ENCODE results near the gene CDCP2. TPM values are rescaled to one million over a fixed set of nuclear protein-coding genes. Genes with fewer than 3 reads are reported as not detected.

The CDCP2 gene
- total and polyA plus RNA-seq, 7 donors: not detected

GRCh38 chr1:54114955-54115354 is 37.8 kb downstream of the CDCP2 start:
- intact Hi-C loops (cut with DNase I): loop anchor here in 1 of 2 donors (10.0 kb wide), 1 partner anchor 90 kb away; the partner anchor contains the start of genes CYB5RL and MRPL37
- Histone ChIP-seq H3K4me3 (no peak overlapping the region), H3K9me3 (no peaks in the 10 kb centered on the region), H3K27ac (no peak overlapping the region), H3K27me3 (ENCODE audit: insufficient read depth in 3 of 3, low read length in 2 of 3) (no peaks in the 10 kb centered on the region), H3K4me1 (peaks cover 13% of the 10 kb centered on the region), H3K36me3 (ENCODE audit: insufficient read depth in 1 of 2, low read depth in 1 of 2) (no peaks in the 10 kb centered on the region)
- peak in 3 of 4 donors; percentile 76 to 86 (median 81) for ATAC-seq
- 27 to 36% (median 32%) methylated on average over 6 of the region's 6 CpGs for WGBS, 3 donors
- no peak for DNase-seq
- TF ChIP-seq CTCF (IDR thresholded peaks at IDR 0.05): no peak

GRCh38 chr1:54114001-54114400 is 38.8 kb downstream of the CDCP2 start:
- WGBS, 3 donors: 81 to 91% (median 83%) methylated on average over 4 of the region's 4 CpGs

GRCh38 chr1:54112705-54113368 is 40.0 kb downstream of the CDCP2 start:
- Histone ChIP-seq H3K36me3 (ENCODE audit: insufficient read depth in 1 of 2, low read depth in 1 of 2) (no peaks in the 10 kb centered on the region), H3K4me1 (peaks cover 13% of the 10 kb centered on the region), H3K27ac (no peak overlapping the region), H3K27me3 (ENCODE audit: insufficient read depth in 3 of 3, low read length in 2 of 3) (no peaks in the 10 kb centered on the region), H3K4me3 (no peak overlapping the region), H3K9me3 (no peaks in the 10 kb centered on the region)
- intact Hi-C loops (cut with DNase I): loop anchor here in 1 of 2 donors (10.0 kb wide), 1 partner anchor 92 kb away; the partner anchor contains the start of genes CYB5RL and MRPL37
- WGBS, 3 donors: 71 to 79% (median 75%) methylated on average over 5 of the region's 5 CpGs
- ATAC-seq: no peak
- TF ChIP-seq CTCF (IDR thresholded peaks at IDR 0.05): no peak
- no peak for DNase-seq

More at GRCh38 chr1:54114001-54114400, 38.8 kb downstream of the CDCP2 start:
- Histone ChIP-seq H3K27me3 (ENCODE audit: insufficient read depth in 3 of 3, low read length in 2 of 3) (no peaks in the 10 kb centered on the region), H3K9me3 (no peaks in the 10 kb centered on the region), H3K4me1 (peaks cover 13% of the 10 kb centered on the region), H3K4me3 (no peak overlapping the region), H3K27ac (no peak overlapping the region), H3K36me3 (ENCODE audit: insufficient read depth in 1 of 2, low read depth in 1 of 2) (no peaks in the 10 kb centered on the region)
- intact Hi-C loops (cut with DNase I): loop anchor here in 1 of 2 donors (10.0 kb wide), 1 partner anchor 91 kb away; the partner anchor contains the start of genes CYB5RL and MRPL37
- DNase-seq: no peak
- ATAC-seq: no peak
- TF ChIP-seq CTCF (IDR thresholded peaks at IDR 0.05): no peak

GRCh38 chr1:54112027-54112426 is 40.8 kb downstream of the CDCP2 start:
- intact Hi-C loops (cut with DNase I): loop anchor here in 1 of 2 donors (10.0 kb wide), 1 partner anchor 93 kb away; the partner anchor contains the start of genes CYB5RL and MRPL37
- H3K4me1 ChIP-seq: peaks cover 13% of the 10 kb centered on the region
- H3K27me3 ChIP-seq (ENCODE audit: insufficient read depth in 3 of 3, low read length in 2 of 3): no peaks in the 10 kb centered on the region
- no peak overlapping the region for H3K4me3 ChIP-seq
- DNase-seq (no peak), ATAC-seq (no peak)
- TF ChIP-seq CTCF (IDR thresholded peaks at IDR 0.05): no peak
- no peak overlapping the region for H3K27ac ChIP-seq
- no peaks in the 10 kb centered on the region for H3K9me3 ChIP-seq
- no peaks in the 10 kb centered on the region for H3K36me3 ChIP-seq (ENCODE audit: insufficient read depth in 1 of 2, low read depth in 1 of 2)
- WGBS, 3 donors: 92 to 95% (median 94%) methylated on average over 7 of the region's 7 CpGs
